Keratinocyte (primary cell): ENCODE results near the gene ALG14. TPM values are rescaled to one million over a fixed set of nuclear protein-coding genes. Genes with fewer than 3 reads are reported as not detected.
A peak's percentile ranks its signal among the peaks of the same experiment; 100 is the strongest.

Experiments
- DNase-seq: peaks from one replicate; pipeline ENCODE4 v3.0.0-alpha.2; 2011; ENCODE audit warnings: low read depth, missing footprints, low spot score
- FAIRE-seq: peaks from 2 replicates; lab custom pipeline; 2011; peaks lifted over from hg19 to GRCh38; lab: Jason Lieb, UNC
- H2AFZ ChIP-seq: 2 replicates; pipeline ENCODE4 v1.6.0; 2012; ENCODE audit warnings: low read length, control low read depth, inconsistent platforms; ENCODE audit not compliant: control insufficient read depth
- H3K27ac ChIP-seq: 2 replicates; pipeline ENCODE4 v1.5.1; 2011; ENCODE audit warnings: low read length; ENCODE audit not compliant: control insufficient read depth, insufficient read depth
- H3K27me3 ChIP-seq: 3 replicates; pipeline ENCODE4 v1.6.0; 2011; ENCODE audit warnings: low read length; ENCODE audit not compliant: control insufficient read depth, insufficient read depth; ENCODE audit errors: extremely low read depth
- H3K36me3 ChIP-seq, 2 experiments: 2 replicates in 1 of 2; 3 replicates in 1 of 2; pipeline ENCODE4 v1.5.1; 2011; ENCODE audit warnings: low read length in 2 of 2, mild to moderate bottlenecking in 1 of 2; ENCODE audit not compliant: control insufficient read depth in 2 of 2, insufficient read depth in 2 of 2; ENCODE audit errors: extremely low read depth in 1 of 2
- H3K4me1 ChIP-seq: 3 replicates; pipeline ENCODE4 v1.5.1; 2011; ENCODE audit warnings: low read length; ENCODE audit not compliant: control insufficient read depth, insufficient read depth; ENCODE audit errors: extremely low read depth
- H3K4me2 ChIP-seq: 3 replicates; pipeline ENCODE4 v1.6.0; 2011; ENCODE audit warnings: low read depth, low read length; ENCODE audit not compliant: control insufficient read depth, insufficient read depth; ENCODE audit errors: extremely low read depth
- H3K4me3 ChIP-seq, 3 experiments: fragments of 200-600 bp in 1 of 3; sonication (generic) in 1 of 3; 2 replicates in 2 of 3; 3 replicates in 1 of 3; pipeline ENCODE4 v1.5.1; 2011 to 2016; ENCODE audit warnings: low read length in 3 of 3, mild to moderate bottlenecking in 3 of 3, control low read depth in 2 of 3, inconsistent platforms in 1 of 3, low read depth in 1 of 3, mixed read lengths in 1 of 3, mixed run types in 1 of 3, moderate library complexity in 1 of 3; ENCODE audit not compliant: control insufficient read depth in 2 of 3, insufficient read depth in 2 of 3; ENCODE audit errors: extremely low read depth in 1 of 3
- H3K79me2 ChIP-seq: 2 replicates; pipeline ENCODE4 v1.6.0; 2012; ENCODE audit warnings: low read length; ENCODE audit not compliant: control insufficient read depth, insufficient read depth
- H3K9ac ChIP-seq: 3 replicates; pipeline ENCODE4 v1.6.0; 2011; ENCODE audit warnings: low read length; ENCODE audit not compliant: control insufficient read depth, insufficient read depth; ENCODE audit errors: extremely low read depth
- H3K9me1 ChIP-seq: 3 replicates; pipeline ENCODE4 v1.6.0; 2011; ENCODE audit warnings: low read length; ENCODE audit not compliant: control insufficient read depth, insufficient read depth; ENCODE audit errors: extremely low read depth
- H3K9me3 ChIP-seq: 2 replicates; pipeline ENCODE4 v1.5.1; 2012; ENCODE audit warnings: low read depth, low read length; ENCODE audit not compliant: control insufficient read depth
- H4K20me1 ChIP-seq: 3 replicates; pipeline ENCODE4 v1.6.0; 2011; ENCODE audit warnings: low read length; ENCODE audit not compliant: control insufficient read depth, insufficient read depth; ENCODE audit errors: extremely low read depth
- CTCF ChIP-seq, 3 experiments: IDR thresholded peaks in 1 of 3; conservative IDR thresholded peaks in 1 of 3; optimal IDR thresholded peaks in 1 of 3; 2 replicates in 2 of 3; 3 replicates in 1 of 3; pipeline versions ENCODE3 to v1.5.1; 2011; ENCODE audit warnings: low read length in 3 of 3, mild to moderate bottlenecking in 3 of 3, moderate library complexity in 2 of 3, control low read depth in 1 of 3, inconsistent platforms in 1 of 3; ENCODE audit not compliant: insufficient read depth in 2 of 3; ENCODE audit errors: extremely low read depth in 1 of 3
- EZH2 ChIP-seq: IDR thresholded peaks from one replicate; pipeline ENCODE4 v1.6.1; 2012; ENCODE audit warnings: inconsistent platforms, mild to moderate bottlenecking, low read length, moderate library complexity
- dilution Hi-C: fragments of 300-500 bp; cut with MboI; formaldehyde crosslinking; loops from one replicate; pipeline ENCODE4 v1.7.0; 2020; ENCODE audit warnings: low sequenced_read_pairs; ENCODE audit not compliant: extremely low pct_ligation_motif_present
- polyA minus RNA-seq, 3 experiments: library from RNA; depleted of rRNA, polyadenylated mRNA; stranded (reverse); fragments of >200 nt; gene quantifications; 1 replicate in 1 of 3; 2 replicates in 1 of 3; 3 replicates in 1 of 3; pipeline ENCODE4 v1.2.3, GENCODE V29; 2011
- polyA plus RNA-seq, 5 experiments: library from polyadenylated mRNA; depleted of rRNA in 3 of 5; stranded (reverse) in 3 of 5; stranded (forward) in 1 of 5; unstranded in 1 of 5; fragments of >200 nt; gene quantifications; 1 replicate in 1 of 5; 2 replicates in 3 of 5; 3 replicates in 1 of 5; pipeline versions ENCODE4 v1.2.1 to v1.2.3, GENCODE V29; 2011 to 2012; ENCODE audit warnings: missing spikeins in 2 of 5, low read depth in 1 of 5, low replicate concordance in 1 of 5

The ALG14 gene, protein sequence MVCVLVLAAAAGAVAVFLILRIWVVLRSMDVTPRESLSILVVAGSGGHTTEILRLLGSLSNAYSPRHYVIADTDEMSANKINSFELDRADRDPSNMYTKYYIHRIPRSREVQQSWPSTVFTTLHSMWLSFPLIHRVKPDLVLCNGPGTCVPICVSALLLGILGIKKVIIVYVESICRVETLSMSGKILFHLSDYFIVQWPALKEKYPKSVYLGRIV
- 1.5 to 7.0 TPM (median 4.6 TPM) in 3 replicates for polyA plus RNA-seq
- 0.75 TPM for polyA plus RNA-seq (2011; ENCODE audit: low read depth)
- 1.6 and 2.4 TPM in 2 replicates for polyA plus RNA-seq (2011; cell fraction: cytosol; rRNA removed)
- polyA plus RNA-seq (2011; cell fraction: nucleus; rRNA removed): 1.6 and 2.3 TPM in 2 replicates
- 2.4 and 3.7 TPM in 2 replicates for polyA plus RNA-seq (2012; ENCODE audit: low replicate concordance)
- 3.8 to 6.6 TPM (median 5.8 TPM) in 3 replicates for polyA minus RNA-seq
- 3.1 TPM for polyA minus RNA-seq (2011; cell fraction: cytosol; rRNA and poly(A)+ RNA removed)
- 0.63 and 1.5 TPM in 2 replicates for polyA minus RNA-seq (2011; cell fraction: nucleus; rRNA and poly(A)+ RNA removed)

GRCh38 chr1:95072532-95073419 is at the start of gene ALG14:
TSS of gene ALG14 (minus strand) at chr1:95072951. CDS start at chr1:95072898, 53 bp downstream.
- dilution Hi-C loops: no loop called here
- Histone ChIP-seq H3K4me2 (peak within 1 kb of the TSS; percentile 97), H4K20me1 (no peaks in the 10 kb centered on the region), H3K79me2 (no peaks in the 10 kb centered on the region), H2AFZ (peak within 1 kb of the TSS; percentile 99), H3K4me1 (peaks cover 7% of the 10 kb centered on the region), H3K9me3 (no peaks in the 10 kb centered on the region), H3K4me3 (peak within 1 kb of the TSS; percentile 72 to 87 (median 82)), H3K36me3 (no peaks in the 10 kb centered on the region), H3K9ac (peak within 1 kb of the TSS; percentile 80), H3K27ac (peak within 1 kb of the TSS; percentile 82), H3K9me1 (no peaks in the 10 kb centered on the region), H3K27me3 (no peaks in the 10 kb centered on the region)
- DNase-seq (peak; percentile 21), FAIRE-seq (peak; percentile 91)
- TF ChIP-seq CTCF (optimal IDR thresholded peaks at IDR 0.05 in 1 of 3, IDR thresholded peaks at IDR 0.05 in 1 of 3, conservative IDR thresholded peaks at IDR 0.05 in 1 of 3; ENCODE audit: extremely low read depth in 1 of 3, insufficient read depth in 2 of 3, low read length in 3 of 3) (no peak), EZH2 (no peak)

DNA sequence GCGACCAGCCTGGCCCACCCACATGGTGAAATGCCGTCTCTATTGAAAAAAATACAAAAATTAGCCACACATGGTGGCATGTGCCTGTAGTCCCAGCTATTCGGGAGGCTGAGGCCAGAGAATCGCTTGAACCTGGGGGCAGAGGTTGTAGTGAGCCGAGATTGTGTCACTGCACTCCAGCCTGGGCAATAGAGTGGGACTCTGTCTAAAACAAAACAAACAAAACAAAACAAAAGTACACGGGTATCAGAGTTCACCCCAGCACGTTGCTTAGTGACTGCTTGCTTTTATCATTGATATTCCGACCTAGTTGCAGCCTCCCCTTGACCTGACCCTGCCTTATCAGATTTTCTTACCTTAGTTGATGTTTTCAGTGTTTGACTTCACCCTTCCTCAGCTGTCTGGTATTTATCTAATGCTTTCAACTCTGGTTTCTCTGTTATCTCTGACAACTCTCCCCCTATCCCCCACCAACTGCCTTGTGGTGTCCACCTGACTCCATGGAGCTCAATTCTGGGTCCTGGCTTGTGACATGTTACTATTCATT is 49.5 kb upstream of the ALG14 start:
- Histone ChIP-seq H4K20me1 (no peaks in the 10 kb centered on the region), H3K79me2 (no peaks in the 10 kb centered on the region), H2AFZ (no peak overlapping the region), H3K4me3 (no peak overlapping the region), H3K27me3 (peaks cover 22% of the 10 kb centered on the region), H3K9me3 (no peaks in the 10 kb centered on the region), H3K27ac (no peak overlapping the region), H3K4me2 (no peak overlapping the region), H3K9me1 (no peaks in the 10 kb centered on the region), H3K4me1 (peaks cover 3% of the 10 kb centered on the region), H3K36me3 (no peaks in the 10 kb centered on the region), H3K9ac (no peak overlapping the region)
- TF ChIP-seq EZH2 (no peak), CTCF (optimal IDR thresholded peaks at IDR 0.05 in 1 of 3, IDR thresholded peaks at IDR 0.05 in 1 of 3, conservative IDR thresholded peaks at IDR 0.05 in 1 of 3; ENCODE audit: extremely low read depth in 1 of 3, insufficient read depth in 2 of 3, low read length in 3 of 3) (no peak)
- no peak for DNase-seq
- dilution Hi-C loops: no loop called here
- FAIRE-seq: no peak
